SW480 (cell line): ENCODE measurements around the gene AUTS2.
A peak's percentile ranks its signal among the peaks of the same experiment; 100 is the strongest.

ENCODE experiments used
- DNase-seq: peaks from one replicate; pipeline ENCODE4 v3.0.0-alpha.2; 2016; ENCODE audit warnings: low spot score

The AUTS2 gene

GRCh38 chr7:70068531-70068930 is 470.3 kb downstream of the AUTS2 start:
- DNase-seq = no peak

GRCh38 chr7:70069977-70070376 is 471.7 kb downstream of the AUTS2 start:
- no peak for DNase-seq

GRCh38 chr7:70071766-70072165 is 473.5 kb downstream of the AUTS2 start:
- DNase-seq = no peak

- DNase-seq = no peak
Observed at GRCh38 chr7:70072220-70072619, 473.9 kb downstream of the AUTS2 start.

GRCh38 chr7:70076325-70076724 is 478.1 kb downstream of the AUTS2 start:
- DNase-seq = no peak

GRCh38 chr7:70082099-70082611 is 483.9 kb downstream of the AUTS2 start:
- no peak for DNase-seq

GRCh38 chr7:70091362-70091761 is 493.1 kb downstream of the AUTS2 start:
- DNase-seq = no peak

GRCh38 chr7:70092314-70093204 is 494.3 kb downstream of the AUTS2 start:
- no peak for DNase-seq

- peak; percentile 17 for DNase-seq
Observed at GRCh38 chr7:70093205-70093904, 495.1 kb downstream of the AUTS2 start.

- DNase-seq = no peak
Observed at GRCh38 chr7:70094831-70095230, 496.6 kb downstream of the AUTS2 start.

GRCh38 chr7:70097645-70098044 is 499.4 kb downstream of the AUTS2 start:
- DNase-seq = no peak

GRCh38 chr7:70098133-70098561 is 499.9 kb downstream of the AUTS2 start:
- no peak for DNase-seq

GRCh38 chr7:70098905-70099672 is 500.8 kb downstream of the AUTS2 start:
- DNase-seq = no peak

GRCh38 chr7:70104243-70104642 is 506.0 kb downstream of the AUTS2 start:
- DNase-seq = no peak

GRCh38 chr7:70113078-70113477 is 514.8 kb downstream of the AUTS2 start:
- DNase-seq = no peak

GRCh38 chr7:70113536-70113935 is 515.3 kb downstream of the AUTS2 start:
- no peak for DNase-seq

- no peak for DNase-seq
Observed at GRCh38 chr7:70114806-70115205, 516.5 kb downstream of the AUTS2 start.

- no peak for DNase-seq
Observed at GRCh38 chr7:70116244-70116643, 518.0 kb downstream of the AUTS2 start.

- DNase-seq = no peak
Observed at GRCh38 chr7:70116867-70117266, 518.6 kb downstream of the AUTS2 start.

GRCh38 chr7:70120851-70121250 is 522.6 kb downstream of the AUTS2 start:
- no peak for DNase-seq

- no peak for DNase-seq
Observed at GRCh38 chr7:70131817-70132216, 533.5 kb downstream of the AUTS2 start.

- DNase-seq = no peak
Observed at GRCh38 chr7:70132226-70132851, 534.1 kb downstream of the AUTS2 start.
